ENCODE results near the gene UMOD.
A peak's percentile ranks its signal among the peaks of the same experiment; 100 is the strongest.

UMOD gene

GRCh38 chr16:20352615-20353014, at the start of gene UMOD:
Gene UMOD, minus strand, starts transcription at chr16:20352715. Its CDS starts 1,978 bp downstream, at chr16:20350737.
- no peak for DNase-seq

GRCh38 chr16:20401475-20402016, 49.0 kb upstream of the UMOD start:
- DNase-seq, result no peak

GRCh38 chr16:20401066-20401465, 48.6 kb upstream of the UMOD start:
- DNase-seq, result no peak

GRCh38 chr16:20399185-20399584, 46.7 kb upstream of the UMOD start:
- no peak for DNase-seq

GRCh38 chr16:20398603-20399002, 46.1 kb upstream of the UMOD start:
- DNase-seq, result no peak

GRCh38 chr16:20397468-20398074, 45.1 kb upstream of the UMOD start:
- DNase-seq, result no peak

GRCh38 chr16:20396846-20397467, 44.4 kb upstream of the UMOD start:
- DNase-seq, result no peak

GRCh38 chr16:20395946-20396345, 43.4 kb upstream of the UMOD start:
- DNase-seq, result no peak

- DNase-seq, result no peak
Observed at GRCh38 chr16:20393801-20394577, 41.5 kb upstream of the UMOD start.

- no peak for DNase-seq
Observed at GRCh38 chr16:20391045-20391444, 38.5 kb upstream of the UMOD start.

GRCh38 chr16:20388854-20389253, 36.3 kb upstream of the UMOD start:
- no peak for DNase-seq

GRCh38 chr16:20387978-20388377, 35.5 kb upstream of the UMOD start:
- DNase-seq, result no peak

- no peak for DNase-seq
Observed at GRCh38 chr16:20385844-20386832, 33.6 kb upstream of the UMOD start.

GRCh38 chr16:20383106-20384029, 30.9 kb upstream of the UMOD start:
- DNase-seq, result peak; percentile 27

- no peak for DNase-seq
Observed at GRCh38 chr16:20382202-20382948, 29.9 kb upstream of the UMOD start.

GRCh38 chr16:20380782-20381181, 28.3 kb upstream of the UMOD start:
- no peak for DNase-seq

- no peak for DNase-seq
Observed at GRCh38 chr16:20377181-20377580, 24.7 kb upstream of the UMOD start.

- no peak for DNase-seq
Observed at GRCh38 chr16:20372701-20373100, 20.2 kb upstream of the UMOD start.

- DNase-seq, result no peak
Observed at GRCh38 chr16:20369452-20370054, 17.0 kb upstream of the UMOD start.

- no peak for DNase-seq
Observed at GRCh38 chr16:20364051-20364450, 11.5 kb upstream of the UMOD start.
